ENCODE data around the gene KRT73.

KRT73 gene

DNA sequence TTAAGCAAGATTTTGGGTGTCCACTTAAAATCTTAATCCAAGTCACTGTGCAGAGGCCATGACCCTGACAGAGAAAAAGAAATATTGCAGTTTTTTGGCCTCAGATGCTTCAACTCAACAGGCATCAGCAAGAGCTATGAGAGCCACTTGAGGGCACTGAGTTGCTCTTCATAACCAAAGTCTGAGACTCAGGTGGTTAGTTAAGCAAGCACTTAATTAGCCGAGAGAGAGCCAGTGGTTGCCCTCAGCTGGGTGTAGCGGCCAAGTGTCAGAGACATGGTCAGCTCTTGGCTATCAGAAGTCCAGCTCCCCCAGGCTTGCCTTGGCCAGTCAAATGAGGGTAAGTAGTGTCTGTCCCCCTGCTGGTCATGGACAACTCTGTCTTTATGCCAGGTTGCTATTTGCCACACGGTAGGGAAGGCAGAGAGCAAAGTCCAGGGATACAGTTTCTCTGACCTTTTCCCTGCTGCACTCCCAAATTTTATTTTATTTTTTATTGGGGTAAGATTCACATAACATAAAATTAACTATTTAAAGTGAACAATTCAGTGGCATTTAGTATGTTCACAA lies 56.4 kb downstream of the KRT73 start:
- DNase-seq: no peak

DNA sequence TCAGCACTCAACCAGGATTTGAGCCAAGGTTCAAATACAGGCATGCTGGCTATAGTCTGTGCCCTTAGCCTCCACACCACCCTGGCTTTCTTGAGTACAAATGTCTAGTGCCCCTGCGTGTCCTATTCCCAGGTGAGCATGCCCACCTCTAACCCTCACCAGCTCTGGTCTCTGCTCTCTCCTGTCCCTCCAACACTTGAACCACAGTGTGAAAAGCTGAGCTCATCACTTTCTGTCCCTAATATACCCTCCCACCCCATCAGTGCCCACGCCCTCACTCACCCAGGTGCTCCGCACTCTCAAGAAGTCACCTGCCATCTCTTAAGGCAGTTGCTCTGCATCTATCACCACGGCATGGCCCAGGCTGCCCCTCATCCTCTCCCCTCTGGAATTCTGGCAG lies 58.4 kb downstream of the KRT73 start:
- DNase-seq: no peak

- no peak for DNase-seq
Measured at GRCh38 chr12:52558781-52559445, 59.4 kb downstream of the KRT73 start.
